NCI-H2029 (cell line): ENCODE measurements around the gene BTBD17.
"Not testable (repeated sequence)": the region's sequence is repeated elsewhere in the genome, so short reads cannot be mapped to it uniquely, and the experiment has no call there.

Experiments
- DNase-seq: peaks from one replicate; lab custom pipeline; 2025; lab: John Stamatoyannopoulos, UW

BTBD17 gene, protein sequence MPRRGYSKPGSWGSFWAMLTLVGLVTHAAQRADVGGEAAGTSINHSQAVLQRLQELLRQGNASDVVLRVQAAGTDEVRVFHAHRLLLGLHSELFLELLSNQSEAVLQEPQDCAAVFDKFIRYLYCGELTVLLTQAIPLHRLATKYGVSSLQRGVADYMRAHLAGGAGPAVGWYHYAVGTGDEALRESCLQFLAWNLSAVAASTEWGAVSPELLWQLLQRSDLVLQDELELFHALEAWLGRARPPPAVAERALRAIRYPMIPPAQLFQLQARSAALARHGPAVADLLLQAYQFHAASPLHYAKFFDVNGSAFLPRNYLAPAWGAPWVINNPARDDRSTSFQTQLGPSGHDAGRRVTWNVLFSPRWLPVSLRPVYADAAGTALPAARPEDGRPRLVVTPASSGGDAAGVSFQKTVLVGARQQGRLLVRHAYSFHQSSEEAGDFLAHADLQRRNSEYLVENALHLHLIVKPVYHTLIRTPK

DNA sequence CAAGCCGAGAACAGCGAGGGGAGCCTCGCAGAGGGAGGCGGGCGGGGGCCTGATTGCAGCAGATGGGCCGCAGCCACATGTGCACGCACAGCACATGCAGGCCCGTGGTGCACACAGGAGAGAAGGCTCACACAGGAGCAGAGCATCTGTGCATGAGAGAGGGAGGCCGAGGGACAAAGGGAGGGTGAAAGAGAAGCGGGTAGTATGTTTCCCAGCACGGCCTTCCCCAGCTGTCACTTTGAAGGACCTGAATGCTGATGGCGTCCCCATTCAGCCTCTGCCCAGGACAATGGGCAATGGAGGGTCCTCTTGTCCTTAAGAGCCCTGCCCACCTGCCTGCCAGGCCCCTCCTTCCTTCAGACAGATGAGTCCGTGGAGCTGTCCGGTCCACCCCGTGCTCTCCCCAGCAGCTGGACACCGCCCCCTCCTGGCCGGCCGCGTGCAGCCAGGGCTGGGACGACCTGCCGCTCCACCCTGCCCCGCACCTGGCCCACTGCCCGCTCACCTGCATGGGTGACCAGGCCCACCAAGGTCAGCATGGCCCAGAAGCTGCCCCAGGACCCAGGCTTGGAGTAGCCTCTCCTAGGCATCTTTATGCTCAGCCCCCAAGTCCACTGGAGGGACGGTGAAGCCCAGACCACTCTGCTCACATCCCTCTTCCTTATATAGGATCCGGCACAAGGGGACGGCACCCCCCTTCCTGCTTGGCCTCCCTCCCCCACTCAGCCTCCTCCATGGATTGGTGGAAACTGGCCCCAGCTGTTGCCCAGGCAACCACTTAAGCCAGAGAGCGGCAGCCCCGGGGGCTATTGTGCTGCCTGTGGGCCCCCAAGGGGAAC is at the start of gene BTBD17:
Gene BTBD17, minus strand, starts transcription at position 639 of the 839 bp plus-strand sequence. Its CDS starts 49 bp downstream, at position 590.
- peak; percentile 47 for DNase-seq

DNA sequence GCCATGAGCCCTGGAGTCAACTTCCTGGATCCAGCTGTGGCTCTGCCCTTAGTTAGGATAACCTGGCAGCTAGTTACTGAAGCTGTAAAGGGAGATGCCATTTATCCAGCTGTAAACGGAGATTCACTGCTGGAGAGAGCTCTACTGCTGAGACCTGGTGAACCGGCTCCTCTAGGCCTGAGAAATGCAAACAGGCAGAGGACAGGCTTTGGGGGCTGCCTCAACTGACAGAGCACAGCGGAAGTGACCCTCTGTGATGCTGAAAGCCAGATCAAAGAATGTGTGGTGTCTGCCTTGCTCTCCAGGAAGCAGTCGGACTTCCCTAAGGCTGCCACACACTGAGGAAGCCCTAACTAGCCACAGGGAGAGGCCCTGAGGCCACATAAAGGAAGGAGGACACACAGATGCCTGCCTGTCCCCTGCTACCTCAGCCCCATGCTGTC is 48.4 kb upstream of the BTBD17 start:
- no peak for DNase-seq

DNA sequence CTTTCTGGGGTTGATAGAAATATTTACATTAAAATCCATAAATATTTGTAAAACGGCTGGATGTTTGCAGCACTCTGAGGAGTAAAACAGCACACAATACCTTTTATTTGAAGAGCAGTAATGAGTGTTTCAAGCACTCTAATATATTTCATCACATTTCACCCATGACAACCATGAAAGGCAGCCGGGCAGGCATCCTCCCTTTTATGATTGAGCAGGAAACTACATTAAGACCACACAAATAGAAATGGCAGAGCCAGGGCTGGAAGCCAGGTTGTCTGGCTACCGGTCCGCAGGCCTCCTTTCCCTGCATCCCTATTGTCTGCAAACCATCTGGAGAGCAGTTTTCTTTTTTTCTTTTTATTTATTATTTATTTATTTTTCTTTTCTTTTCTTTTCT is 47.1 kb upstream of the BTBD17 start:
- DNase-seq, result peak; percentile 81

DNA sequence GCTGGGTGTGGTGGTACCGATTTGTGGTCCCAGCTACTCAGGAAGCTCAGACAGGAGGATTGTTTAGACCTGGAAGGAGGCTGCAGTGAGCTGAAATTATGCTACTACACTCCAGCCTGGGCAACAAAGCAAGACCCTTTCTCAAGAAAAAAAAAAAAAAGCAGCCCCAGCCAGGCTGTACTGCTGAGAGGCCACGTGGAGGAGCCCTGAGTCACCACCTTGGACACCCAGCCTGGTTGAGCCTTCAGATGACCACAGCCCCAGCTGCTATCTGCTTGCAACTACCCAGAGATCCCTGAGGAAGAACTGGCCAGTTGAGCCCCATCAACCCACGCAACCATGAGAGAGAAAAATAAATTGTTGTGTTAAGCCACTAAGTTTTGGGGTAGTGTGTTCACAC is 46.6 kb upstream of the BTBD17 start:
- DNase-seq, result peak; percentile 41

DNA sequence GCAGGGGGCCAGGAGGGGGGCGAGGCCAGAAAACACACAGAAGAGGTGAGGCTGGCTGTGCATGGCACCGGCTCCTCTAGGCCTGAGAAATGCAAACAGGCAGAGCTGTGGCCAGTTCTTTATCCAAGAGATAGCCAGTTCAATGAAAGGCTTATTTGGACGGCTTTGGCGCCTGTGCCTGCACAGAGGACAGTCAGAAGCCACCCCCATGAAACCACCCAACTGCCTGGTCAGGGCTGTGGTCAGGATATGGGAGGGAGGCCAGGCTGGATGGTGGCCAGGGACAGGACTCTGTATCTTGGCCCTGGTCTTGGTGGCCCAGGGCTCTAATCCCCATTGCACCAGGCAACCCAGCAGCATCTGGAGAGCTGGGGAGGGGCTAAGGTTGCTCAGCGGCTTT is 45.7 kb upstream of the BTBD17 start:
- no peak for DNase-seq

DNA sequence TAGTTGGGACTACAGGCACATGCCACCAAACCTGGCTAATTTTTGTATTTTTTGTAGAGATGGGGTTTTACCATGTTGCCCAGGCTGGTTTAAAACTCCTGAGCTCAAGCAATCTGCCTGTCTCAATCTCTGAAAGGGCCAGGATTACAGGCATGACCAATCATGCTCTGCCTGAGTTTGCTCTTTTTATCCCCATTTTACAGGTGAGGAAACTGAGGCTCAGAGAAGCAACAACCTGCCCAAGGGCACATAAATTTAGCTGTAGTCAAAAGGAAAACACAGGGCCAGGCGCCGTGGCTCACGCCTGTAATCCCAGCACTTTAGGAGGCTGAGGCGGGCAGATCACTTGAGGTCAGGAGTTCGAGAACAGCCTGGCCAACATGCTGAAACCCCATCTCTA is 43.6 kb upstream of the BTBD17 start:
- not testable (repeated sequence) for DNase-seq

DNA sequence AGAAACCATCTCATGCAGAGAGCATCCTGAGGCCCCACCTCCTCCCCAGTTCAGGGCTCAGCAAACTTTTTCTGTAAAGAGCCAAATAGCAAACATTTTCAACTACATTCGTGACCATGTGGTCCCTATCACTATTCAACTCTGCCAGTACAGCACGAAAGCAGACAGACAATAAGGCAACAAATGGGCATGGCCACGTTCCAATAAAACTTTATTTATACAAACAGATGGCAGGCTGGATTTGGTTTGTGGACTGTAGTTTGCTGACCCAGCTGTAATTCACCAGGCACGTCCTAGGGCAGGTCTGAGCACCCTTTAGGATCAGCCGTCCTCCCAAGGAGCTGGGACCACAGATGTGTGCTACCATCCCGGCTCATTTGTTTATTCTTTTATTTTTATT is 43.1 kb upstream of the BTBD17 start:
- no peak for DNase-seq

DNA sequence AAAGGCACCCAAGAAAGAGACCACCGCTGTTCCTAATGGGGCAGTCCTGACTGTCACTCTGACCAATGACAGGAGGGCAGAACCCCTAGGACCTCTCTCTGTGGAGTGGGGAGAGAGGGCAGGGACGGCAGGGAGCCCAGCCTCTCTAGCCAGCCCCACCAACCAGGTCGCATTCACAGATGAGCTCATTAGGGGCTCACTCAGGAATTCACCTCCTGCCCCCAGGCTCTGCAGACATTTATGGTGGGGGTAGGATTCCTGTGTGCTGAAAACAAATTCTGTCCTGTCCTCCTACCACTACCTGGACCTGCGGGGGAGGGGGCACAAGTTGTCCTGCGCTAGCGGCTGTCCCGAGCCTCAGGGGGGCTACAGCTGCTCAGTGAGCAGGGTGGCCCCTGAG is 42.5 kb upstream of the BTBD17 start:
- no peak for DNase-seq

DNA sequence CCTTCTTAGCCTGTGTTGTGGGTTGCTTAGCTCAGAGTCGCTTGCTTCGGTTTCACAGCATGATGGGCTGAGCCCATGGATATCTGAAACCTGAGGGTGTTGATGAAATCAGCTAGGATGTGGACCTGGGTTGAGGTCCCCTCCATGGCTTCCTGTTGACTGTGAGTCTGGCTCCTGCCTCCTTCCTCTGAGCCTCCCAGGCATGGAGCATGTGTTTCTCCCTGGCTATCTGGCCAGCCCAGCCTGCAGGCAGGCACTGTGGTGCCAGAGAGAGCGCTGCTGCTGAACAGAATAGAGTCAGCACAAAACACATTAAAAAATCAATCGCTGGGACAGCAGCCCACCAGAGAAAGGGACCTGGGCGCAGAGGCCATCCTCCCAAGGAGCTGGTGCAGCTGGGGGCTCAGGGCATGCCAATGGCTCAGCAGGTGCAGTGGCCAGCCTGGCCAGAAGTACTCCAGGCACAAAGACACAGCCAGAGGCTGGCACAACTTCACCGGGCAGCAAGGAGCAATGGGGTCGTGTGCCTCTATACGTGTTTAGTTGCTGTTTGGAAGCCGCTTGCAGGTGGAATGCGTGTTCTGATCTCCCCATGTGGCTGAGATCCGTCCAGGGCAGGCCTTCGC is 42.0 kb upstream of the BTBD17 start:
- no peak for DNase-seq

DNA sequence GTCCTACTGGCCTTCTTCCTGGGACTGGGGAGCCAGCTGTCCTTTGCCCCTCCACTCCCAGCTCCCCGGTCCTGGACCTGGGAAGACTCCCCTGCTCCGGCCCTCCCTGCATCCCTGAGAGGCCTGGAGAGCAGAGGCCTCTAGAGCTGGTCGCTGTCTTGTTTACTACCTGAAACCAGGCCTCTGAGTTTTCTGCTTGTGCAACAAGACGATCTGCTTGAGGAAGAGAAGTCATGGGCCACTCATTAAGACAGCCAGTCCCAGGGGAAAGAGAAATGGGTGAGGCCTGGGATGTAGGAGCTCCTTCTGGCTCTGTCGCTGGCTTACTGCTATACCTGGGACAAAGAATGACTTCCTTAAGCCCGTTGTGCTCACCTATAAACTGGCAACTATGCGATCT is 40.4 kb upstream of the BTBD17 start:
- no peak for DNase-seq

DNA sequence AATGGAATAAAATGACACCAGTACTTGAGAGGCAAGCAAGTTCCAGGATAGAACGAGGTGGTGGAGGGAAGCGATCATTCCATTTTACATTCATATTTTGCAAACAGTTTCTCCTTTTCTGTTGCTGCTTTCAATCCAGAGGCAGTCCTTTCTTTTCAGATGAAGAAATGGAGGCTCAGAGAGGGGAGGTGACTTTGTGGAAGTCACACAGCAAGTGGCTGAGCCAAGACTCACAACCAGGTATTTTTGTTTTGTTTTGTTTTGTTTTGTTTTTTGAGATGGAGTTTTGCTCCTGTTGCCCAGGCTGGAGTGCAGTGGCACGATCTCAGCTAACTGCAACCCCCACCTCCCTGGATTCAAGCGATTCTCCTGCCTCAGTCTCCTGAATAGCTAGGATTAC is 34.9 kb upstream of the BTBD17 start:
- DNase-seq, result no peak

DNA sequence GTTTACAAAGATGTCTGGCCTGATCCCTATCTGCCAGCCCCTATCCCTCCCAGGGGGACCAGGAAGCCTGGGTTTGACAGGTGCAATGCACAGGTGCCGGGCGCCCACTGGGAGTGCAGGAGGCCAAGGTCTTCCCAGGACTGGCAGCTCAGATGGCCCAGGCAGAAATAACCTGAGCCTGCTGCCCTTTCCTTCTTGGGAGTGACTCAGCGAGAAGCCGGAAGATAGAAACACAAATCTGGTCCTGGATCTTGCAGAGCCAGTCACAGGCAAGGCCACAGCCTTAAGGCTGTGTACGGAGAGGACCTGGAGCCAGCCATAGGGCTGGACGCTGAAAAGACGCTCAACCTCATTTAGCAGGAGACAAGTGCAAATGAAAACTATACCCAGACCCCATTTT is 33.3 kb upstream of the BTBD17 start:
- no peak for DNase-seq

DNA sequence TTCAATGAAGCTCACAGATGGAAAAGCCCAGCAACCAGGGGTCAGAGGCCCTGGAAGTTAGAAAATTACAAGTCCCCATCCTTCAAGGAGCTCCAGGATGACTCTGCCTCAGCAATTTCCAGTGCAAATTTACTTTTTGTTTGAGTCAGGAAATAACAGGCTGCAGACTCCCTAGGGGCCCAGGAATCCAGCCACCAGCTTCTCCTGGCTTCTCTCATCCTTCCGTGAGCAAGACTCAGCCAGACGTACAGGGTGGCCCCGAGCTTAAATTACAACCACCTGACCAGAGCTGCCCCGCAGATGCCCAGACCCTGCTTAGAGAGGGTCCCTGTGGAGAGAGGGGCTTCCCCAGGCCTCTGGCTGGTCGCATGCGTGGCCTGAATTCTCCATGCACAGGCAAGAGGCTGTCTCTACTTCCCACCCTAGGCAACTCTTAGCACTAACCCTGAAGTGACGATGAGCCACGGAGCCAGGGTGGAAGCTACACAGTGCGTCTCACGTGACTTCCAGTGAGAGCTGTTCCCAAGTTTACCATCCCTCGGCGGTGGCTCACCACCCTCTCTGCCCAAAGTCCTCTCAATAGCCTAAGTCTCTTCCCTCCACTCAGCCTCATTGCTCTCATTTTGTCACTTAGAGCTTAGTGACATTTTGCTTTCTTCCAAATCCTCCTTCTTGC is 32.7 kb upstream of the BTBD17 start:
- no peak for DNase-seq

DNA sequence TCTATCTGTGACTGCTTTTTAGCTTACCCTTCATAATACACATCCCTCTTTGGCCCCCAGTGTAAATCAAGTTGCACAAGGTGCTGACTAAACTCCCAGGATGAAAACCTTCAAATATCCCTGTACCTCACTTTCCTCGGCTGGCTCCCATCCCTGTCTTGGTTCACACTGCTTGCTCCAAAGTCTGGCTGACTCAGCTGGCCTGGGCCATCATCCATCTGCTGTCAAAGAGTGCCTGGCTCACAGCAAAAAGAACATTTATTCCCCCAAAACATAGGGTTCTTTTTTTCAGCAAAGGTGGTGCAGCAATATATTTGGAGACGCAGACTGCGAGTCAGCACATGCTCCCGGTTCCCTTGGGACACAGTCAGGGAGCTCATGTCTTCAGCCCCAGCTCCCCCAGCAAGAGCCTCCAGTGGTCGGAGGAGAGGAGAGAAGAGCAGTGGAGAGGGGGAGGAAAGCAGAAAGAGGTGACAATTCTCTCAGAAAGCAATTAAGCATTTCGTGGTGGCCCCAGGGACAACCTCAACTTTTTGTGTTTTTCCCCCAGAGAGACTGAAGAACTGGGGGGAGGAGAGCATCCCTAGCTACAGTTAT is 31.8 kb upstream of the BTBD17 start:
- DNase-seq, result no peak

DNA sequence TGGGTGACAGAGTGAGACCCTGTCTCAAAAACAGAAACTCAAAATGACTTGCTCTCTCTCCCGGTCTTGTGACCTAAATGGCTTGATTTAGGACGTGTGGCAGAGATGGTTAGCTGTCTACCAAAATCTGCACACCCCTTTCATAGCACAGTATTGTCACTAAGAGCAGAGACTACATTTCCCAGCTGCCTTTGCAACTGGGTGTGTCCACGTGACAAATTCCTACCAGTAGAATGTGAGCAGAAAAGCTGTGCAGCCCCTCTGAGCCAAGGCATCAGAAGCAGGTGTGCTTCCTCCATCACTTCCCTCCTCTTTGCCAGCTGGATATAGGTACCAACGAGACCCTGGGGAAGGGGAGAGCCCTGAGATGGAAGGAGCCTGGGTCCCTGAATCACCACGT is 31.2 kb upstream of the BTBD17 start:
- no peak for DNase-seq

DNA sequence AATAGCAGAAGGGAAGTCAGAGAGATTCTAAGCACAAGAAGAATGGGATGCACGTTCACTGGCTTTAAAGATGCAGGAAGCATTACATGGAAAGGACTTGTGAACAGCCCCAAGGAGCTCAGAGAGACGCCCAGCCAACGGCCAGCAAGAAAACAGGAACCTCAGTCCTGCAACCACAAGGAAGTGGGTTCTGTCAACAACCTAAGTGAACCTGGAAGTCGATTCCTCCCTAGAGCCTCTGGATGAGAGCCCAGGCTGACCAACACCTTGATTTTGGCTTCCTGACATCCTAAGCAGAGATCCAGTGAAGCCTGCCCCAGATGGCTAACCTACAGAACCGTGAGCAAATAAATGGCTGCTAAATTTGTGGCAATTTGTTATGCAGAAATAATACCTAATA is 30.1 kb upstream of the BTBD17 start:
- DNase-seq, result no peak

DNA sequence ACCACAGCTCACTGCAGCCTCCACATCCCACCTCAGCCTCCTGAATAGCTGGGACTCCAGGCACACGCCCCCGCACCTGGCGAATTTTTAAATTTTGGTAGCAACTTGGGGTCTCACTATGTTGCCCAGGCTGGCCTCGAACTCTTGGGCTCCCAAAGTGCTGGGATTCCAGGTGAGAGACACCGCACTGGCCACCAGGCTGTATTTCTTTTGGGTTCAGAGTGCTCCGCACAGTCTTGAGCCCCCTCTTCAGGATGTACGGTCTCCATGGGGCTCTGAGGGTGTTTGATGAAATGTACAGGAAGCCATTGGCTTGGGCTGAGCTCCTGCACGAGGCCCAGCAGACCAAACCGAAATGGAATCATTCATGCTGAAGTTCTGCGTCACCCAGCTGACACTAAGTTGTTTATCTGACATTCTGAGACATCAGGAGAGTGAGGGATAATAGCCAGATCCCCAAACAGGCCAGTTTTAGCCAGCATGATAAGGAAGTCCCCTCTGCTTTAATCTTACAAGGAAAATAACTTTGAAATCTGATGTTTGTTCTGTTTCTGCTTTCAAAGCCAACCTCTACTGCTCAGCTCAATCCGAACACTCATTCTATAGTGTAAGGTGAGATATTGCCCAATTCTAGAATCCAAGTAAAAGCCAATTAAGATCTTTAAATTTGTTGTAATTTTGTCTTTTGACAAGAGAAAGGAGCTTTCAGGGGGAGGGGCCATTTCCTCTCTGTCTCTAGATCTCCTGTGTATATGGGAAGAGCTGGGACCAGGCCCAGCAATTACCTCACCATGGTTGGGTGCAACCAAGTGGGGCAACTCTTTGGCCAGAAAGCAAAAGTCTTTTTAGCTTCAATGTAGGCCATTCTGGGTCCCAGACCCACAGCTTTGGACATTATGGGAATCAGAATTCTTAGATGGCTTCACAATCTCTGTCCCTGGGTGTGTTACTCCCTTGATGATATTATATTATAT is 29.3 kb upstream of the BTBD17 start:
- no peak for DNase-seq

DNA sequence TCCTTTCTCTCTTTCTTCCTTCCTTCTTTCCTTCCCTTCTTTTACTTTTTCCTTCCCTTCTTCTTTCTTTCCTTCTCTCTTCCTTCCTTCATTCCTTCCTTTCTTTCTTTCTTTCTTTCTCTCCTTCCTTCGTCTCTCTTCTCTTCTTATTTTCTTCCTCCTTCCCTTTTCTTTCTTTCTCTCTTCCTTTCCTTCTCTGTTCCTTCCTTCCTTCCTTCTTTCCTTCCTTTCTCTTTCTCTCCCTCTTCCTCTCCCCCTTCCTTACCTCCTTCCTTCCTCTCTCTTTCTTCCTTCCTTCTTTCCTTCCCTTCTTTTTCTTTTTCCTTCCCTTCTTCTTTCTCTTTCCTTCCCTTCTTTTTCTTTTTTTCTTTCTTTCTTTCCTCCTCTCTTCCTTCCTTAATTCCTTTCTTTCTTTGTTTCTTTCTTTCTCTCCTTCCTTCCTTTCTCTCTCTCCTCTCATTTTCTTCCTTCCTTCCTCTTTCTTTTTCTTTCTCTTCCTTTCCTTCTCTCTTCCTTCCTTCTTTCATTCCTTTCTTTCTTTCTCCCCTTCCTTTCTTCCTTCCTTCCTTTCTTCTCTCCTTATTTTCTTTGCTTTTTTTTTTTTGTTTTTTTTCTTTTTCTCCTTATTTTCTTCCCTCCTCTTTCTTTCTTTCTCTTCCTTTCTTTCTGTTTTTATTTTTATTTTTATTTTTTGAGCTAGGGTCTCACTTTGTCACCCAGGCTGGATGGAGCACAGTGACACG is 28.4 kb upstream of the BTBD17 start:
- DNase-seq, result no peak

DNA sequence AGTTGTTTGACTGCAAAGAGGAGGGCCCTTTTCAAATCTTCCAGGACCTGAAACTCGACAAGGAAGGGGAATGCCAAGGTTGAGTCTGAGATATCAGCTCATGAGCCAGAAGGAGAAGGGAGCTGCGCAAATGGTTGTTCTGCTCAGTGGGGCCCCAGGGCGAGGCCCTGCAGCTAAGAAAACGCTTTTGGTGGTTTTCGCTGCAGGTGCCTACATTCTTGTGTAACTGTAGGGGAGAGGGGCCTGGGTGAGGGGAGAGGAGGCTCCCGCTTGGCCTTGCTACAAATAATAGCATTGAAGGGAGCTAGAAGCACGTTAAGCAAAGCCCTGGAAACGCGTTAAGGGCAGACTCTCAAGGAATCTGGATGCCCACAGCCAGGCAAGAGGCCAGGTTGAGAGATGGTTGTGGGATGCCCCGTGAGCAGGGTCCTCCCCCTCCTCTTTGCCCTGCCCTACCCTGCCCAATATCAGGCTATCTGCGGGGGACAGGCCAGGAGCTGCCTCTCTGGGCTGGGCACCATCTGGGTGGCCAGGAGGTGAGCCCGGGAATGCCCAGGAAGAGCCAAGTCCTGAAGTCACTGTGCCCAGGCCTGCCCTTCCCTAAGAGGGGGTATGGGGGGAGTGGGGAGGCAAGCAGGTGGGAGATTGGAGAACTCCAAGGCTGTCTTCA is 27.6 kb upstream of the BTBD17 start:
- DNase-seq, result no peak
